Neuronal stem cell (in vitro differentiated cells): ENCODE data around the gene ODC1.

ENCODE experiments used
- DNase-seq: peaks from one replicate; pipeline ENCODE4 v3.0.0-alpha.2; 2013; ENCODE audit warnings: low spot score
- H2AFZ ChIP-seq: one replicate; pipeline ENCODE4 v1.6.1; 2013; ENCODE audit warnings: mild to moderate bottlenecking, low read length, inconsistent platforms
- H2AK5ac ChIP-seq: 2 replicates; pipeline ENCODE4 v1.6.1; 2013; ENCODE audit warnings: low read depth, mild to moderate bottlenecking, inconsistent platforms, low read length, moderate library complexity, mixed read lengths
- H2BK120ac ChIP-seq: 2 replicates; pipeline ENCODE4 v1.6.1; 2013; ENCODE audit warnings: low read depth, mild to moderate bottlenecking, inconsistent platforms, low read length, moderate library complexity, mixed read lengths
- H2BK12ac ChIP-seq: one replicate; pipeline ENCODE4 v1.6.1; 2013; ENCODE audit warnings: low read length, inconsistent platforms
- H2BK15ac ChIP-seq: 2 replicates; pipeline ENCODE4 v1.6.1; 2013; ENCODE audit warnings: mild to moderate bottlenecking, low read length, inconsistent platforms, mixed read lengths
- H2BK5ac ChIP-seq: one replicate; pipeline ENCODE4 v1.6.1; 2013; ENCODE audit warnings: inconsistent platforms, mild to moderate bottlenecking, low read length, moderate library complexity
- H3K14ac ChIP-seq: one replicate; pipeline ENCODE4 v1.6.1; 2013; ENCODE audit warnings: low read length, inconsistent platforms
- H3K18ac ChIP-seq: 2 replicates; pipeline ENCODE4 v1.6.1; 2013; ENCODE audit warnings: low read length, inconsistent platforms
- H3K23ac ChIP-seq: 2 replicates; pipeline ENCODE4 v1.6.1; 2013; ENCODE audit warnings: low read depth, mild to moderate bottlenecking, mixed read lengths, low read length, inconsistent platforms; ENCODE audit not compliant: poor library complexity
- H3K27ac ChIP-seq: replicated peaks from 3 replicates; pipeline ENCODE4 v1.5.1; 2013; ENCODE audit warnings: low read length, inconsistent platforms
- H3K27me3 ChIP-seq, 3 experiments: 2 replicates each; pipeline ENCODE4 v1.6.1; 2013; ENCODE audit warnings: low read length in 3 of 3, mild to moderate bottlenecking in 2 of 3, inconsistent platforms in 1 of 3, low read depth in 1 of 3, mixed read lengths in 1 of 3, moderate library complexity in 1 of 3; ENCODE audit not compliant: control insufficient read depth in 3 of 3, insufficient read depth in 3 of 3
- H3K36me3 ChIP-seq, 2 donors: replicated peaks in 1 of 2; 2 replicates each; pipeline ENCODE4 v1.6.1; 2013; ENCODE audit warnings: low read length in 2 of 2; ENCODE audit not compliant: control insufficient read depth in 2 of 2, insufficient read depth in 2 of 2
- H3K4ac ChIP-seq: 2 replicates; pipeline ENCODE4 v1.6.1; 2013; ENCODE audit warnings: inconsistent platforms, mild to moderate bottlenecking, low read length, moderate library complexity
- H3K4me1 ChIP-seq, 2 donors: 1 replicate in 1 of 2; 2 replicates in 1 of 2; pipeline ENCODE4 v1.6.1; 2013; ENCODE audit warnings: low read length in 2 of 2, low read depth in 1 of 2; ENCODE audit not compliant: control insufficient read depth in 2 of 2, insufficient read depth in 1 of 2
- H3K4me2 ChIP-seq: one replicate; pipeline ENCODE4 v1.6.1; 2013; ENCODE audit warnings: mild to moderate bottlenecking, low read length, inconsistent platforms; ENCODE audit not compliant: insufficient read depth, poor library complexity, severe bottlenecking
- H3K4me3 ChIP-seq, 2 donors: 2 replicates each; pipeline ENCODE4 v1.5.1; 2013; ENCODE audit warnings: low read length in 2 of 2, mild to moderate bottlenecking in 2 of 2, inconsistent platforms in 1 of 2, moderate library complexity in 1 of 2
- H3K79me1 ChIP-seq: one replicate; pipeline ENCODE4 v1.6.1; 2013; ENCODE audit warnings: low read depth, mild to moderate bottlenecking, inconsistent platforms, low read length, moderate library complexity
- H3K9ac ChIP-seq: one replicate; pipeline ENCODE4 v1.6.1; 2013; ENCODE audit warnings: mild to moderate bottlenecking, low read depth, low read length, inconsistent platforms; ENCODE audit not compliant: poor library complexity
- H3K9me3 ChIP-seq, 2 donors: replicated peaks in 1 of 2; 2 replicates each; pipeline versions ENCODE3 to v1.6.1; 2013; ENCODE audit warnings: low read length in 2 of 2, mild to moderate bottlenecking in 2 of 2, inconsistent platforms in 1 of 2, low read depth in 1 of 2, mixed read lengths in 1 of 2, moderate library complexity in 1 of 2; ENCODE audit not compliant: control insufficient read depth in 2 of 2, insufficient read depth in 1 of 2
- H4K8ac ChIP-seq: one replicate; pipeline ENCODE4 v1.6.1; 2013; ENCODE audit warnings: low read depth, mild to moderate bottlenecking, inconsistent platforms, low read length, moderate library complexity
- H4K91ac ChIP-seq: one replicate; pipeline ENCODE4 v1.6.1; 2013; ENCODE audit warnings: low read length, low read depth, mild to moderate bottlenecking, inconsistent platforms; ENCODE audit not compliant: poor library complexity
- WGBS, 2 donors: extraction: QIAGEN DNeasy Blood & Tissue Kit; methylation state at CpG; one replicate each; pipeline ENCODE4 v1.1.7; 2013; ENCODE audit warnings: missing lambda C conversion rate in 2 of 2, mixed read lengths in 1 of 2; ENCODE audit not compliant: insufficient read length in 2 of 2, insufficient replicate concordance in 1 of 2; ENCODE audit errors: extremely low coverage in 2 of 2; 5-methylcytosine and 5-hydroxymethylcytosine counted together

The ODC1 gene

DNA sequence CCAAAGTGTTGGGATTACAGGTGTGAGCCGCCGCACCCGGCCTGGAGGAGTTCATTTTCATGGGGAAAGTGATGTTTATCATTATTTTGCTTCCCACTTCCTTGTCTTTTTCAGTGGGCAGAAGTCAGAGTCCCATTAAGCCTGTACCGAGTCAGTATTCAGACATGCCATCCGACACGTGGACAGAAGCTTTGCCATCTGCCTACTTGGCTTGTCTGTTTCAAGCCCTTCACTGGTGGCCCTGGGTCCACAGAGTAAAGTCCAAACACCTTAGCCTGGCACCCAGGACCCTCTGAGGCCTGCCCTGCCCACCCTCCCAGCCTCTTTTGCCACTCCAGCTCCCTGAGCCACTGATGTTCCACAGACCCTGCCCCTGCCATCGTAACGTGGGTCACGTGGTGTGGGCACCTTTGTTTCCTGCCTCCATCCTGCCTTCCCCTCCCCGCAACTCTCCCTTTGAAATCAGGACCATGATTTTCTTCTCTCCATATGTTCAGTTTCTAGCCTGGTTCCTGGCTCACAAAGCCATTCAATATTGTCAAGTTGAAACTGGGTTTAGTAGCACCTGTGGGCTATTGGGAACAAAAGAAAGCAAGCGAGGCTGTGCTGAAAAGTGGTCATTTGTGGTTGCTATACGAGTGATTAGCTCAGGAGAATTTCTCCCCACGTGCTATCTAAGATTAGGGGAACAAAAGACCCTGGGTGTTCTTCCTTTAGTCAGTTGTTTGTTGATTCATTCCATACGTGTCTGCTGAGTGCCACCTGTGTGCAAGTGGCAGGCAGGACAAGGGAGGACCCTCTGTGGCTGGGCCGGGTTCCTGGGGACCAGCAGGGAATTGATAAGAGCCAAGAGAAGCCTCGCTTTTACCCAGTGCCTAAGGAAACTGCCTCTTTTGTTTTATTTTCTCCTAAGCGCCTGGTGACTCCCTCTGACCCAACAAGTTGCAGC, 5.1 kb upstream of the ODC1 start:
- Histone ChIP-seq H3K18ac (peak overlapping the region; percentile 95), H2BK120ac (peak overlapping the region; percentile 65), H3K4me1 (peaks cover 3 to 18% of the 10 kb centered on the region in 2 donors), H3K79me1 (no peaks in the 10 kb centered on the region), H3K9ac (no peak overlapping the region), H3K36me3 (no peaks in the 10 kb centered on the region), H2AFZ (no peak overlapping the region), H3K27me3 (no peaks in the 10 kb centered on the region), H2BK5ac (no peak overlapping the region), H4K8ac (no peak overlapping the region), H3K4ac (no peak overlapping the region), H3K9me3 (no peaks in the 10 kb centered on the region), H3K4me2 (no peak overlapping the region), H3K4me3 (no peak overlapping the region), H2BK15ac (peak overlapping the region; percentile 82), H4K91ac (no peak overlapping the region), H2BK12ac (no peak overlapping the region), H3K14ac (no peak overlapping the region), H2AK5ac (peak overlapping the region; percentile 93), H3K23ac (no peak overlapping the region), H3K27ac (no peak overlapping the region)
- WGBS, 2 donors: no CpG with 5 or more reads among the region's 17 CpGs
- DNase-seq: no peak

DNA sequence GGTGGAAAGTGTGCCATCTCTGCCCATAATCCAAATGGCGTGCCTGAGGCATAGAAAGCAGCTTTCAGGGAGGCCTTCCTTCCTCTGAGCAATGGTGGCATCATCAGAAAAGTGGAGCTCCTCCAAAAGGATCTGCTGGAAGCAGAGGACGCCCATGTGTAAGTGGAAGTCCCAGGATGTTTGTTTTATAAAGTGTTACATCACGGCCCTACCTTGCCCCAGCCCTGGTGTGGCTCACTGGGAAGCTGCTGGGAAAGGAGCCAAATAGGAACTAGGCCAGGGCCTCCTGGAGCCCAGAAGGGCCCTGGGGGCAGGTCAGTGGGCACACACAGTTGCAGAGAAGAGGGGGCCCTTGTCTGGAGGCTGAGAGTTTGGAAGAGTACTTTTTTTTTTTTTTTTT, 4.2 kb upstream of the ODC1 start:
- no peak overlapping the region for H4K8ac ChIP-seq
- no peak overlapping the region for H3K14ac ChIP-seq
- H3K4me3 ChIP-seq: no peak overlapping the region
- H3K9me3 ChIP-seq: no peaks in the 10 kb centered on the region
- no peak overlapping the region for H3K27ac ChIP-seq
- H3K4me1 ChIP-seq: peaks cover 3 to 18% of the 10 kb centered on the region in 2 donors
- no peak overlapping the region for H2AK5ac ChIP-seq
- H4K91ac ChIP-seq: no peak overlapping the region
- no peak overlapping the region for H2BK5ac ChIP-seq
- H3K4me2 ChIP-seq: no peak overlapping the region
- WGBS, 2 donors: no CpG with 5 or more reads among the region's 3 CpGs
- H2BK15ac ChIP-seq: no peak overlapping the region
- no peak overlapping the region for H3K4ac ChIP-seq
- no peak overlapping the region for H3K9ac ChIP-seq
- no peak overlapping the region for H3K23ac ChIP-seq
- H2AFZ ChIP-seq: no peak overlapping the region
- H2BK12ac ChIP-seq: no peak overlapping the region
- no peak overlapping the region for H3K18ac ChIP-seq
- H2BK120ac ChIP-seq: no peak overlapping the region
- no peaks in the 10 kb centered on the region for H3K27me3 ChIP-seq
- no peaks in the 10 kb centered on the region for H3K79me1 ChIP-seq
- no peaks in the 10 kb centered on the region for H3K36me3 ChIP-seq
- no peak for DNase-seq

- Histone ChIP-seq H3K4me1 (peaks cover 3 to 18% of the 10 kb centered on the region in 2 donors), H3K79me1 (no peaks in the 10 kb centered on the region), H3K36me3 (peaks cover 0 to 5% of the 10 kb centered on the region in 2 donors), H3K27me3 (no peaks in the 10 kb centered on the region), H2AK5ac (no peak overlapping the region), H4K91ac (no peak overlapping the region), H2BK5ac (no peak overlapping the region), H2BK120ac (no peak overlapping the region), H3K9ac (no peak overlapping the region), H2AFZ (no peak overlapping the region), H3K14ac (no peak overlapping the region), H3K9me3 (no peaks in the 10 kb centered on the region), H3K18ac (no peak overlapping the region), H3K23ac (no peak overlapping the region), H3K4me3 (no peak overlapping the region), H2BK12ac (no peak overlapping the region), H2BK15ac (no peak overlapping the region), H3K4me2 (no peak overlapping the region), H3K27ac (no peak overlapping the region), H3K4ac (no peak overlapping the region), H4K8ac (no peak overlapping the region)
- no CpG with 5 or more reads among the region's 6 CpGs for WGBS, 2 donors
- DNase-seq: no peak
Measured at GRCh38 chr2:10451819-10452218, 3.7 kb upstream of the ODC1 start.

DNA sequence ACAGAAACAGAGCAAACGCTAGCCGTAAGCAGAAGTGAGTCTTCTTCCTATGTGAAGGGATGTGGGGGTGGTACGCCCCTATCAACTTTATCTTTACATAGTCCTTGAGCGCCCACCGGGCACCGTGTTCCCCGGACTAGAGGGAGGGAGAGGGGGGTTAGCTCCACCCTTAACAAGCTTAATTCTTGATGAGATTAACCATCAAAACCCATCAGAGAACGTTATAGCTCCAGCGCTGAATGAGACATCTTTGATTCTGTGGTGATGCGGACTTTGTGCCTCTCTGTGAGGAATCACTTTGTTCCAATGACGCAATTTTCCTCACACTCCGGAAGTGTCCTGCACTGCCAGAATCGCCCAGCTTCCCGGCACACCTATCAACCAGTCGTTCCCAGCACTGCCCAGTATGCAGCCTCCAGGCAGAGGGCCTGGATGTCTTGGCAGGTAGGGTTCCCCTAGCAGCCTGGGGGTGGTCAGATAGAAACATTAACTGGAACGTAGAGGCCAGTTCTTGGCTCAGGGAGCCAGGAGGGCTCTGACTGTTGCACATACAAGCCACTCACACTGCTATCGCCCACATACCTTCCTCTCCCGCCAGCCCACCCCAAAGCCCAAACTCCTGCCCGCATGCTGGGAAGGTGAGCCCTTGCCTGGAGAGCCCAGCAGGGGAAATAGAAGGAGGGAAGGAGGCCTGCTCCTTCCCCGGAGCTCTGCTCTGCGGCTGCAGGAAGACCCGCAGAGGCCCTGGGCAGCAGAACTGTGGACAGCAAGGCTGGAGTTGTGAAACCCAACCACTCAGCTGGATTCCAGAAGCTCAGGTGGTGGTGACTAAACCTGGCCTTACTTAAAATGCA, 1.9 kb upstream of the ODC1 start:
- H3K4me2 ChIP-seq: no peak overlapping the region
- no peak overlapping the region for H3K4ac ChIP-seq
- H3K9me3 ChIP-seq: no peaks in the 10 kb centered on the region
- H3K4me1 ChIP-seq: peaks cover 4 to 21% of the 10 kb centered on the region in 2 donors
- H4K8ac ChIP-seq: no peak overlapping the region
- peaks cover 2 to 22% of the 10 kb centered on the region in 2 donors for H3K36me3 ChIP-seq
- no CpG with 5 or more reads among the region's 22 CpGs for WGBS, 2 donors
- H4K91ac ChIP-seq: no peak overlapping the region
- peak overlapping the region; percentile 49 for H2AK5ac ChIP-seq
- no peak for DNase-seq
- peak overlapping the region in 1 of 2 donors; percentile 86 for H3K4me3 ChIP-seq
- H2AFZ ChIP-seq: no peak overlapping the region
- no peak overlapping the region for H3K27ac ChIP-seq
- no peaks in the 10 kb centered on the region for H3K27me3 ChIP-seq
- H2BK120ac ChIP-seq: peak overlapping the region; percentile 27
- H3K18ac ChIP-seq: peak overlapping the region; percentile 22
- H3K79me1 ChIP-seq: no peaks in the 10 kb centered on the region
- H2BK5ac ChIP-seq: no peak overlapping the region
- H3K9ac ChIP-seq: no peak overlapping the region
- no peak overlapping the region for H3K23ac ChIP-seq
- no peak overlapping the region for H3K14ac ChIP-seq
- H2BK15ac ChIP-seq: no peak overlapping the region
- H2BK12ac ChIP-seq: no peak overlapping the region
